Heart left ventricle (tissue), 13 donors: ENCODE data around the gene BIRC5.

Source experiments
- POLR2A ChIP-seq, 2 donors: fragments of 450-650 bp; IDR thresholded peaks; one replicate each; pipeline ENCODE4 v1.6.1; 2017; ENCODE audit warnings: antibody characterized with exemption in 2 of 2, mild to moderate bottlenecking in 2 of 2, moderate library complexity in 2 of 2
- TF ChIP-seq, protein P1 (sequence below), 12 donors: fragments of 200-600 bp; sonication (generic) in 4 of 12; IDR thresholded peaks; one replicate each; pipeline versions ENCODE4 v1.5.0 to v1.8.0; 2018 to 2022; ENCODE audit warnings: antibody characterized with exemption in 12 of 12, mild to moderate bottlenecking in 5 of 12
- donor health status: ischemic (EF 13 %, LVEDD 7.1; RV severe dilation, severe dysfunction).
- donor health status: DM: no; HTN: yes; CAD: no.
- donor health status: DM: no; HTN: no; CAD: no.
- donor health status: ischemic (EF 25% LVEDD 6.9; RV normal size, moderate dysfunction).
- donor health status: ischemic (EF 25% LVEDD 5.7; RV mildly dilated, moderate dysfunction).
- donor health status: ischemic (EF 35%, LVEDD 5.7; RV mildly dilated, moderate dysfunction).
- donor health status: nonischemic (EF 11% LVEDD 7.7; RV severe dilation, severe dysfunction).
- donor health status: DM: yes; HTN: yes; CAD: no.
- donor health status: PGD.
- donor health status: ischemic (EF 29% LVEDD 5.4; RV normal size, mild dysfunction).
- donor health status: nonischemic (EF 23%, LVEDD 6.1; RV moderate dilation, normal function).

DNA sequence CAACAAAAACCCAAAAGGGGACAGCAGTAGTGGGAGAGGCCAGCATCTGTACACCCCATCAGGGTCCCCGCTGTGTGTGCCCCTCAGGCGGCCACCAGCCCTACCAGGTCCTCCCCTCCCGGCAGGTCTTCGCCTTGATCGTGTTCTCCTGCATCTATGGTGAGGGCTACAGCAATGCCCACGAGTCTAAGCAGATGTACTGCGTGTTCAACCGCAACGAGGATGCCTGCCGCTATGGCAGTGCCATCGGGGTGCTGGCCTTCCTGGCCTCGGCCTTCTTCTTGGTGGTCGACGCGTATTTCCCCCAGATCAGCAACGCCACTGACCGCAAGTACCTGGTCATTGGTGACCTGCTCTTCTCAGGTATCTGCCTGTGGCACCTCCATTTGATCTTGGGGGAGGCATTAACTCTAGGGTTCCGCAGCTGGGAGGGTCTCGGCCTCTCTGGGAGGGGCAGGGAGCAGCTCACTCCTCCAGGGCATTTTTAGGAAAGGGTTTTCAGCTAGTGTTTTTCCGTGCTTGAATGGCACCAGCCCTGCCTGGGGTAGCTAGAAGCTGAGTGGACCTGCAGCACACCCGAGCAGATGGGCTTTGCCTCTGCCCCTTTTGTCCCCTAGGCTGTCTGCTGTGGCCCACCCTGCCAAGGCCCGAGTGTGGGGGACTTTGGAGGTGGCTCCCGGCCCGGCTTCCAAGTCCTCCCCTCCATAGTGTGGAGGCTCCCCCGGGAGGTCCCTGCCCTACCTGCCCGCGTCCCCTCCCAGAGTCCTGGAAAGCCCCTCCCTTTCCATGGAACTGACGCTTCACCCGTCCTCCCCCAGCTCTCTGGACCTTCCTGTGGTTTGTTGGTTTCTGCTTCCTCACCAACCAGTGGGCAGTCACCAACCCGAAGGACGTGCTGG, 43.1 kb upstream of the BIRC5 start:
- TF ChIP-seq, protein P1, sequence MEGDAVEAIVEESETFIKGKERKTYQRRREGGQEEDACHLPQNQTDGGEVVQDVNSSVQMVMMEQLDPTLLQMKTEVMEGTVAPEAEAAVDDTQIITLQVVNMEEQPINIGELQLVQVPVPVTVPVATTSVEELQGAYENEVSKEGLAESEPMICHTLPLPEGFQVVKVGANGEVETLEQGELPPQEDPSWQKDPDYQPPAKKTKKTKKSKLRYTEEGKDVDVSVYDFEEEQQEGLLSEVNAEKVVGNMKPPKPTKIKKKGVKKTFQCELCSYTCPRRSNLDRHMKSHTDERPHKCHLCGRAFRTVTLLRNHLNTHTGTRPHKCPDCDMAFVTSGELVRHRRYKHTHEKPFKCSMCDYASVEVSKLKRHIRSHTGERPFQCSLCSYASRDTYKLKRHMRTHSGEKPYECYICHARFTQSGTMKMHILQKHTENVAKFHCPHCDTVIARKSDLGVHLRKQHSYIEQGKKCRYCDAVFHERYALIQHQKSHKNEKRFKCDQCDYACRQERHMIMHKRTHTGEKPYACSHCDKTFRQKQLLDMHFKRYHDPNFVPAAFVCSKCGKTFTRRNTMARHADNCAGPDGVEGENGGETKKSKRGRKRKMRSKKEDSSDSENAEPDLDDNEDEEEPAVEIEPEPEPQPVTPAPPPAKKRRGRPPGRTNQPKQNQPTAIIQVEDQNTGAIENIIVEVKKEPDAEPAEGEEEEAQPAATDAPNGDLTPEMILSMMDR (IDR thresholded peaks at IDR 0.05) = no peak
- TF ChIP-seq POLR2A (IDR thresholded peaks at IDR 0.05) = no peak
